IMR-90 (cell line): ENCODE measurements around the gene OXNAD1. TPM values are rescaled to one million over a fixed set of nuclear protein-coding genes. Genes with fewer than 3 reads are reported as not detected.

Experiments used
- ATAC-seq: fragments of 200-7000 bp; cut with Tn5 transposase; 2 replicates; pipeline ENCODE4 v1.9.1; 2020; ENCODE audit warnings: low read depth, mild to moderate bottlenecking, moderate library complexity
- BruUV-seq: library from RNA; stranded (reverse); fragments of 400-500 nt; replicated peaks from 2 replicates; lab custom pipeline; 2021; lab: Mats Ljungman, UMichigan
- CTCF ChIA-PET: fragments of 300-600 bp; formaldehyde crosslinking; extraction: SDS; loops from one replicate; lab custom pipeline; 2021; ENCODE audit warnings: antibody characterized with exemption; lab: Yijun Ruan, JAX
- POLR2A ChIA-PET: fragments of 300-600 bp; sonication (Branson Sonifier 250); formaldehyde crosslinking; loops from one replicate; lab custom pipeline; 2022; ENCODE audit warnings: antibody characterized with exemption; ENCODE audit not compliant: unreplicated experiment; lab: Charles Lee
- DNase-seq: peaks from one replicate; pipeline ENCODE4 v3.0.0; 2013
- H2AFZ ChIP-seq: replicated peaks from 2 replicates; pipeline ENCODE3; 2013; ENCODE audit warnings: low read length, mild to moderate bottlenecking; ENCODE audit not compliant: poor library complexity
- H2AK5ac ChIP-seq: 2 replicates; pipeline ENCODE4 v1.6.1; 2013; ENCODE audit warnings: low read depth, low read length, inconsistent platforms
- H2AK9ac ChIP-seq: replicated peaks from 2 replicates; pipeline ENCODE3; 2013; ENCODE audit warnings: mild to moderate bottlenecking, low read depth, low read length, moderate library complexity; ENCODE audit not compliant: poor library complexity
- H2BK120ac ChIP-seq: 2 replicates; pipeline ENCODE4 v1.6.1; 2013; ENCODE audit warnings: low read depth, low read length, inconsistent platforms
- H2BK15ac ChIP-seq: 3 replicates; pipeline ENCODE4 v1.6.1; 2013; ENCODE audit warnings: low read depth, low read length, inconsistent platforms
- H2BK20ac ChIP-seq: 2 replicates; pipeline ENCODE4 v1.6.1; 2013; ENCODE audit warnings: low read depth, mild to moderate bottlenecking, inconsistent platforms, low read length, moderate library complexity
- H2BK5ac ChIP-seq: 2 replicates; pipeline ENCODE4 v1.6.1; 2013; ENCODE audit warnings: mild to moderate bottlenecking, low read depth, low read length, inconsistent platforms; ENCODE audit not compliant: poor library complexity, severe bottlenecking
- H3K14ac ChIP-seq: replicated peaks from 2 replicates; pipeline ENCODE4 v1.6.1; 2013; ENCODE audit warnings: low read depth, low read length, inconsistent platforms
- H3K18ac ChIP-seq: 2 replicates; pipeline ENCODE4 v1.6.1; 2013; ENCODE audit warnings: low read depth, low read length, control low read depth
- H3K23ac ChIP-seq: 2 replicates; pipeline ENCODE4 v1.6.1; 2013; ENCODE audit warnings: low read depth, low read length, inconsistent platforms
- H3K27ac ChIP-seq: 2 replicates; pipeline ENCODE4 v1.5.1; 2013; ENCODE audit warnings: mild to moderate bottlenecking, control low read depth, low read length; ENCODE audit not compliant: insufficient read depth
- H3K27me3 ChIP-seq: 2 replicates; pipeline ENCODE4 v1.6.1; 2013; ENCODE audit warnings: low read length; ENCODE audit not compliant: control insufficient read depth, insufficient read depth
- H3K36me3 ChIP-seq: 2 replicates; pipeline ENCODE4 v1.6.1; 2013; ENCODE audit warnings: low read length, mixed read lengths; ENCODE audit not compliant: control insufficient read depth, insufficient read depth
- H3K4ac ChIP-seq: 2 replicates; pipeline ENCODE4 v1.6.1; 2013; ENCODE audit warnings: low read depth, low read length, inconsistent platforms
- H3K4me1 ChIP-seq: 2 replicates; pipeline ENCODE4 v1.6.1; 2013; ENCODE audit warnings: low read length, mixed read lengths; ENCODE audit not compliant: control insufficient read depth, insufficient read depth
- H3K4me2 ChIP-seq: 2 replicates; pipeline ENCODE4 v1.6.1; 2013; ENCODE audit warnings: low read depth, mild to moderate bottlenecking, control low read depth, low read length, moderate library complexity
- H3K4me3 ChIP-seq: 2 replicates; pipeline ENCODE4 v1.5.1; 2013; ENCODE audit warnings: low read depth, mild to moderate bottlenecking, control low read depth, low read length, moderate library complexity; ENCODE audit not compliant: insufficient read depth
- H3K56ac ChIP-seq: 2 replicates; pipeline ENCODE4 v1.6.1; 2013; ENCODE audit warnings: low read length, inconsistent platforms; ENCODE audit not compliant: insufficient read depth; ENCODE audit errors: extremely low read depth
- H3K79me1 ChIP-seq, 2 experiments: 2 replicates each; pipeline ENCODE4 v1.6.1; 2013; ENCODE audit warnings: low read length in 2 of 2, inconsistent platforms in 1 of 2, low read depth in 1 of 2
- H3K9ac ChIP-seq: 2 replicates; pipeline ENCODE4 v1.6.1; 2013; ENCODE audit warnings: low read depth, low read length, control low read depth
- H3K9me1 ChIP-seq: 2 replicates; pipeline ENCODE4 v1.6.1; 2013; ENCODE audit warnings: low read length, inconsistent platforms; ENCODE audit not compliant: insufficient read depth
- H3K9me3 ChIP-seq: 2 replicates; pipeline ENCODE4 v1.6.1; 2013; ENCODE audit warnings: low read length; ENCODE audit not compliant: control insufficient read depth, insufficient read depth
- H4K20me1 ChIP-seq: 2 replicates; pipeline ENCODE4 v1.6.1; 2013; ENCODE audit warnings: low read length, inconsistent platforms; ENCODE audit not compliant: insufficient read depth
- H4K5ac ChIP-seq: 2 replicates; pipeline ENCODE4 v1.6.1; 2013; ENCODE audit warnings: mild to moderate bottlenecking, low read depth, low read length, control low read depth
- H4K8ac ChIP-seq, 2 experiments: 2 replicates each; pipeline ENCODE4 v1.6.1; 2013; ENCODE audit warnings: low read depth in 2 of 2, low read length in 2 of 2, control low read depth in 1 of 2, inconsistent platforms in 1 of 2
- H4K91ac ChIP-seq: 2 replicates; pipeline ENCODE4 v1.6.1; 2013; ENCODE audit warnings: low read depth, low read length, inconsistent platforms; ENCODE audit not compliant: insufficient read depth
- BHLHE40 ChIP-seq: fragments of 150-350 bp; IDR thresholded peaks from 2 replicates; pipeline ENCODE4 v1.6.1; 2016; ENCODE audit warnings: mild to moderate bottlenecking, low read depth, low read length
- CEBPB ChIP-seq: IDR thresholded peaks from 2 replicates; pipeline ENCODE4 v1.6.1; 2012; ENCODE audit warnings: low read depth, low read length, improper control_type of control experiment
- CHD1 ChIP-seq: IDR thresholded peaks from 2 replicates; pipeline ENCODE4 v1.6.1; 2012; ENCODE audit warnings: low read depth, low read length, improper control_type of control experiment
- CTCF ChIP-seq: conservative IDR thresholded peaks from 2 replicates; pipeline ENCODE4 v1.5.1; 2012; ENCODE audit warnings: mild to moderate bottlenecking, low read depth, low read length, improper control_type of control experiment
- FOS ChIP-seq: fragments of 150-350 bp; IDR thresholded peaks from 2 replicates; pipeline ENCODE4 v1.6.1; 2016; ENCODE audit warnings: low read depth, low read length
- MAFK ChIP-seq: IDR thresholded peaks from 2 replicates; pipeline ENCODE4 v1.6.1; 2012; ENCODE audit warnings: low read depth, low read length, improper control_type of control experiment
- MAZ ChIP-seq: IDR thresholded peaks from 2 replicates; pipeline ENCODE4 v1.6.1; 2012; ENCODE audit warnings: low read depth, mild to moderate bottlenecking, low read length, improper control_type of control experiment, moderate library complexity, borderline replicate concordance
- MXI1 ChIP-seq: IDR thresholded peaks from 2 replicates; pipeline ENCODE4 v1.6.1; 2012; ENCODE audit warnings: low read depth, mild to moderate bottlenecking, low read length, moderate library complexity, borderline replicate concordance
- NFE2L2 ChIP-seq: fragments of 150-350 bp; IDR thresholded peaks from 2 replicates; pipeline ENCODE4 v1.6.1; 2016; ENCODE audit warnings: low read depth, mild to moderate bottlenecking, low read length
- POLR2A ChIP-seq: IDR thresholded peaks from 2 replicates; pipeline ENCODE4 v1.6.1; 2012; ENCODE audit warnings: mild to moderate bottlenecking, low read depth, low read length
- RAD21 ChIP-seq: IDR thresholded peaks from 2 replicates; pipeline ENCODE4 v1.6.1; 2012; ENCODE audit warnings: low read length, improper control_type of control experiment
- RCOR1 ChIP-seq: IDR thresholded peaks from 2 replicates; pipeline ENCODE4 v1.6.1; 2012; ENCODE audit warnings: mild to moderate bottlenecking, low read length, improper control_type of control experiment; ENCODE audit not compliant: insufficient replicate concordance
- RFX5 ChIP-seq: IDR thresholded peaks from 2 replicates; pipeline ENCODE4 v1.8.0; 2012; ENCODE audit warnings: low read depth, mild to moderate bottlenecking, low read length, moderate library complexity
- SMC3 ChIP-seq: fragments of 150-350 bp; IDR thresholded peaks from 2 replicates; pipeline ENCODE4 v1.6.1; 2016; ENCODE audit warnings: low read depth, mild to moderate bottlenecking, antibody characterized with exemption, low read length, moderate library complexity
- WGBS, 2 experiments: methylation state at CpG; one replicate each; pipeline versions ENCODE4 v1.1.5 to v1.1.7; 2013; ENCODE audit warnings: missing lambda C conversion rate in 2 of 2; ENCODE audit not compliant: insufficient read length in 1 of 2; ENCODE audit errors: extremely low coverage in 2 of 2; 5-methylcytosine and 5-hydroxymethylcytosine counted together
- dilution Hi-C: fragments of 300-500 bp; cut with HindIII; formaldehyde crosslinking; loops from one replicate; pipeline ENCODE4 v1.14.3; 2018; ENCODE audit warnings: low sequenced_read_pairs; ENCODE audit not compliant: unreplicated experiment
- in situ Hi-C: fragments of 300-500 bp; cut with MboI; formaldehyde crosslinking; loops from 3 replicates; pipeline ENCODE4 v1.14.3; 2019; ENCODE audit warnings: low sequenced_read_pairs, inconsistent platforms, mixed read lengths
- intact Hi-C: fragments of 100-400 bp; cut with micrococcal nuclease; formaldehyde crosslinking; loops from 2 replicates; pipeline ENCODE4 v1.10.0; 2022
- polyA plus RNA-seq, 3 experiments: library from polyadenylated mRNA; depleted of rRNA; stranded (reverse); fragments of >200 nt; gene quantifications; 2 replicates each; pipeline ENCODE4 v1.2.3, GENCODE V29; 2012; ENCODE audit warnings: low replicate concordance in 1 of 3
- total RNA-seq: library from RNA; depleted of rRNA; stranded (reverse); fragments of >200 nt; gene quantifications from 2 replicates; pipeline ENCODE4 v1.2.3, GENCODE V29; 2012
- TF ChIP-seq, protein P1 (sequence below): fragments of 150-350 bp; IDR thresholded peaks from 2 replicates; pipeline ENCODE4 v1.6.1; 2016; ENCODE audit warnings: low read depth, mild to moderate bottlenecking, low read length, moderate library complexity, borderline replicate concordance
- TF ChIP-seq, protein P2 (sequence below): fragments of 150-350 bp; IDR thresholded peaks from 2 replicates; pipeline ENCODE4 v1.6.1; 2017; ENCODE audit warnings: mild to moderate bottlenecking, antibody characterized with exemption, low read length, low read depth

The OXNAD1 gene
- total and polyA plus RNA-seq, 2 of the 4 experiments (the other 2 are of a cell fraction): 6.2 to 11.3 TPM

GRCh38 chr3:16322189-16322588, 57.2 kb downstream of the OXNAD1 start:
- Histone ChIP-seq H3K36me3 (peaks cover 57% of the 10 kb centered on the region), H2BK15ac (no peak overlapping the region), H4K5ac (no peak overlapping the region), H3K4ac (no peak overlapping the region), H2AFZ (no peak overlapping the region), H2BK5ac (no peak overlapping the region), H2AK9ac (no peak overlapping the region), H2BK120ac (no peak overlapping the region), H3K9me3 (no peaks in the 10 kb centered on the region), H4K20me1 (no peaks in the 10 kb centered on the region), H3K9me1 (peaks cover 25% of the 10 kb centered on the region), H4K8ac (no peak overlapping the region), H3K14ac (no peak overlapping the region), H3K4me1 (peaks cover 22% of the 10 kb centered on the region), H3K27ac (no peak overlapping the region), H3K27me3 (no peaks in the 10 kb centered on the region), H3K9ac (no peak overlapping the region), H2AK5ac (no peak overlapping the region), H3K4me2 (no peak overlapping the region), H3K56ac (no peak overlapping the region), H3K4me3 (no peak overlapping the region), H2BK20ac (no peak overlapping the region), H4K91ac (no peak overlapping the region), H3K18ac (no peak overlapping the region), H3K23ac (no peak overlapping the region), H3K79me1 (peaks cover 10 to 53% of the 10 kb centered on the region in 2 experiments)
- in situ Hi-C loops: no loop called here
- ChIA-PET POLR2A (no interaction called here), CTCF (no interaction called here)
- no peak for ATAC-seq
- dilution Hi-C loops: no loop called here
- WGBS, 2 experiments: 92% methylated on average over 2 of the region's 5 CpGs; no CpG with 5 or more reads in 1 of the 2 experiments
- TF ChIP-seq MAZ: no peak
- TF ChIP-seq RFX5: no peak
- TF ChIP-seq FOS: no peak
- TF ChIP-seq, protein P1, sequence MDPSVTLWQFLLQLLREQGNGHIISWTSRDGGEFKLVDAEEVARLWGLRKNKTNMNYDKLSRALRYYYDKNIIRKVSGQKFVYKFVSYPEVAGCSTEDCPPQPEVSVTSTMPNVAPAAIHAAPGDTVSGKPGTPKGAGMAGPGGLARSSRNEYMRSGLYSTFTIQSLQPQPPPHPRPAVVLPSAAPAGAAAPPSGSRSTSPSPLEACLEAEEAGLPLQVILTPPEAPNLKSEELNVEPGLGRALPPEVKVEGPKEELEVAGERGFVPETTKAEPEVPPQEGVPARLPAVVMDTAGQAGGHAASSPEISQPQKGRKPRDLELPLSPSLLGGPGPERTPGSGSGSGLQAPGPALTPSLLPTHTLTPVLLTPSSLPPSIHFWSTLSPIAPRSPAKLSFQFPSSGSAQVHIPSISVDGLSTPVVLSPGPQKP: no peak
- no peak for TF ChIP-seq RAD21
- TF ChIP-seq RCOR1: no peak
- no peak for TF ChIP-seq NFE2L2
- TF ChIP-seq, protein P2, sequence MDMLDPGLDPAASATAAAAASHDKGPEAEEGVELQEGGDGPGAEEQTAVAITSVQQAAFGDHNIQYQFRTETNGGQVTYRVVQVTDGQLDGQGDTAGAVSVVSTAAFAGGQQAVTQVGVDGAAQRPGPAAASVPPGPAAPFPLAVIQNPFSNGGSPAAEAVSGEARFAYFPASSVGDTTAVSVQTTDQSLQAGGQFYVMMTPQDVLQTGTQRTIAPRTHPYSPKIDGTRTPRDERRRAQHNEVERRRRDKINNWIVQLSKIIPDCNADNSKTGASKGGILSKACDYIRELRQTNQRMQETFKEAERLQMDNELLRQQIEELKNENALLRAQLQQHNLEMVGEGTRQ: no peak
- TF ChIP-seq BHLHE40: no peak
- no peak for TF ChIP-seq POLR2A
- no peak for TF ChIP-seq CTCF
- no peak for TF ChIP-seq CHD1
- TF ChIP-seq MAFK: no peak
- TF ChIP-seq CEBPB: no peak
- no peak for TF ChIP-seq MXI1
- TF ChIP-seq SMC3: no peak
- intact Hi-C loops: no loop called here
- BruUV-seq: no TSS peak
- no peak for DNase-seq
